Measurements from ENCODE around the gene FGGY. TPM values are rescaled to one million over a fixed set of nuclear protein-coding genes. Genes with fewer than 3 reads are reported as not detected.
"Not testable (repeated sequence)": the region's sequence is repeated elsewhere in the genome, so short reads cannot be mapped to it uniquely, and the experiment has no call there.

FGGY gene
- total RNA-seq, 1 experiment from 2014 or later = 9.7 TPM

DNA sequence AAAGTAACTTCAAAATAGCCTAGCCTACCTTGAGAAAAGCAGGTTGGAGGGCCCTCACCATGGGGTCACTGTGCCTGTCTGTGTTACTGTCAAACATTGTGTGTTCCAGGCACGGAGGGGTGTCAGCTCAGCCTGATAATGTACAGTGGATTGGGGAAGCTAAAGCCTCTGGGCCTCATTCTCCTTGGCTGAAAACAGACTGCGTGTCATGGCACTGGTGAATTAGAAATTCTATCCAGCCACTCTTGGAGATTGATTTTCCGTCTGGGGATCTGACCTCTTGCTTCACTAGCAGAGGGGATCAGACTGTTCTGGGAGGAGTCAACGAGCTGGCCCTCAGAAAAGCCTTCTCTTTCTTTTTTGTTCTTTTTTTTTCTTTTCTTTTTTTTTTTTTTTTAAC, 394.4 kb downstream of the FGGY start:
- DNase-seq (ENCODE audit: low read depth) = no peak

DNA sequence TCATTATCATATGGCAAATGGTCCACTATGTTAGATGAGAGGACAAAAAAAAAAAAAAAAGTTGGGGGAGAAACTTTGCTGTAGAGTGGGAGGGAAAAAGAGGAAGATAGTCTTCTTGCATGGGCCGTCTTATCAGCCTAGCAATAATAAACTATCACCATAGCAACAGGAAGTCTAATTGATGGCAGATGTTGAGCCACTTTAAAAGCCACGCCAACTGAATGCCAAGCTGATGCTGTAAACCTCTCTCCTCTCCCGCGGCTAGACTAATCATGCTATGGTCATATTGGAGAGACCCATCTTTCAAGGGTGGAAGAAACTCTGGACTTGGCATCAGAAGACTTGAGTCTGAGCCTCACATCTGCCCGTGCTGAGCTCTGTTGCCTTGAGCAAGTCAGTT, 395.7 kb downstream of the FGGY start:
- peak; percentile 6 for DNase-seq (ENCODE audit: low read depth)

DNA sequence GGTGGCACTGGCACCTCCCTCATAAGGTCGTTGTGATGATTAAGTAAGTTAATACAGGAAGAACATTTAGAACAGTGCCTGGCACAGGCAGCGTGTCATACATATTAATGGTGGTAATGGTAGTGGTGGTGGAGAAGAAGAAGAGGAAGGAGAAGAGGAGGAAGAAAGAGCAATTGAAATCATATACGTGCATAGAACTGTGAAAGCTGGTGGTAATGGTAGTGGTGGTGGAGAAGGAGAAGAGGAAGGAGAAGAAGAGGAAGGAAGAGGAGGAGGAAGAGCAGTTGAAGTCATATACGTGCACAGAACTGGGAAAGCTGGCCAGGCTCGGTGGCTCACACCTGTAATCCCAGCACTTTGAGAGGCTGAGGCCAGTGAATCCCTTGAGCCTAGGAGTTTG, 396.5 kb downstream of the FGGY start:
- no peak for DNase-seq (ENCODE audit: low read depth)

DNA sequence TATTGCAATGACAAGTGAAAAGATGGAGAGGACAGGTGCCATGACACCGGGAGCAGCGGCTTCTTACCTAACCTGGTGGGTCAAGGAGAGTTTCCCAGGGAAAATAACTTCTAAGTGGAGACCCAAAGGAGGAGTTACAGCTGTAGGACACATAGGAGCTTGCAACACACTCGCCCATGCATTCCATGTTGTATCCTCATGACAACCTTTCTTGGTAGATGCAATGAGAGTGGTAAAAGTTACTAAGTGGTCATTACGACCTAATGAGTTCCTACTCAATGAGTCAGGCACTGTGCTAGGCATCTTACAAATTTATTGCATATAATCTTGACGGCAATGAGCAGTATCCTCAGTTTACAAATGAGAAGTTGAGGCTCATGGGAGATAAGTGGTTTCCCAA, 398.4 kb downstream of the FGGY start:
- no peak for DNase-seq (ENCODE audit: low read depth)

DNA sequence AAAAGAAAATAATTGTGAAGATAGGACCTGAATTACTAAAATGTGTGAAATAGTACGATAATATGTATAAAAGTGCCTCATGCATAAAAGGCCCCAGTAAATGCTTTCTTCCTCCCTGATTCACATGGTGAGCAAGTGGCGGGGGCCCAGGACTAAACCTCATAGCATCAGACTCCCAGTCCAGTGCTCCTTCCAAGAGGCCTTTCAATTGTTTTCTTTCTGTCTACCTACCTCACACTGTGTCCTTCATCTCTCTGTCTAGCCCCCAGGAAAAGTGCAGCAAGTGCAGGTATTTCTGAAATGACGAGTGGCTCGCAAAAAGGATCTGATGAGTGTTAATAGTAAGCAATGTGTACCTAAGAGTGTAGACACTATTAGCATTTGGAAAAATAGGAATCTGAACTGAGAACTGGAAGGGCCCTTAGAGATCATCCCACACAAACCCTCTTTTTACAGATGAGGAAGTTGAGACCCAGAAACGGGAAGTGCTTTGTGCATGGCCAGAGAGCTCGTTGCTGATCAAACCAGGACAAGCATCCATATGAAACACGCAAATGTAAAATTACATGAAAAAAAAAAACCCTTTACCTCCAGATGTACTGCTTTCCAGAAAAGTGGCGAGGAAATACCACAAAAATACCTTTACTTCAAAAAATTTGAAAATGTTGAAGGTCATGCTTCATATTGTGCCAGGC, 399.7 kb downstream of the FGGY start:
- DNase-seq (ENCODE audit: low read depth) = no peak

DNA sequence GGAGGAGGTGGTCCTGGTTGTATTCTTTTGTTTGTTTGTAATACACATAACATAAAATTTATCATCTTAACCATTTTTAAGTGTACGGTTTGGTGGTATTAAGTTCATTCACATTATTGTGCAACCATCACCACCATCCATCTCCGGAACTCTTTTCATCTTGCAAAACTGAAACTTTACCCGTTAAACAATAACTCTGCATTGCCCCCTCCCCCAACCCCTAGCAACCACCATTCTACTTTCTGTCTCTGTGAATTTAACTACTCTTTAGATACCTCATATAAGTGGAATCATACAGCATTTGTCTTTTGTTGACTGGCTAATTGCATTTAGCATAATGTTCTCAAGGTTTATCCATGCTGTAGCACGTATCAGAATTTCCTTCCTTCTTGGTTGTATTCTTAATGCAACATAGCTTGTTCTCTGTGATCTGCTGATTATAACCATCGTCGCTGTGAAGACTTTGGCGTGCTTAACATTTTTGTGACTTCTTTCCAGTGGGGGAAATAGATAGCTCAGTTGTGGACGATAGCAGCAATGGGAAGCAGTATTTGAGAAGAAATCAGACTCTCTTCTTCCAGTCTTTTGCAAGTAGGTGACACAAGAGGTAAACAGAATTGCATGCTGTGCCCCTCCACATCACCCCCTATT, 400.4 kb downstream of the FGGY start:
- no peak for DNase-seq (ENCODE audit: low read depth)

DNA sequence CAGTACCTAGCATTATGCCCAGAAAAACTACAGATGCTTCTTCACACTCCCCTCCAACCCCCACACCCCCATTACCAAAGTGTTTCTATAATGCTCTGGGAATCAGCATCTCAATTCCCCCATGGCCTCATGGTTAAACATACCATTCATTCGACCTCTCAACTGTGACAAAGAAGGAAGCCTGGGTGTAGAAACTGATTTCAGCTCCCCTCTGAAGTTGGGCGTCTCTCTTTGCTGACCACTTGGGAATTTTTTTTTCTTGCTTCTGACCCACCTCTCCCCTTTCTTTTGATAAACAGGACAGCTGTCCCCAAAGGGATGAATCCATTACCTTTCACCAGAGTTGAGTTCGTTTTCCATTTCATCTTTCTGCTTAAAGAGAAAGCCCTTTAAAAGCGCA, 401.5 kb downstream of the FGGY start:
- DNase-seq (ENCODE audit: low read depth) = no peak

GRCh38 chr1:59699227-59699847, 402.4 kb downstream of the FGGY start:
- DNase-seq (ENCODE audit: low read depth) = peak; percentile 59

GRCh38 chr1:59701376-59701775, 404.5 kb downstream of the FGGY start:
- DNase-seq (ENCODE audit: low read depth) = no peak

- peak; percentile 26 for DNase-seq (ENCODE audit: low read depth)
Observed at GRCh38 chr1:59703226-59703917, 406.5 kb downstream of the FGGY start.

DNA sequence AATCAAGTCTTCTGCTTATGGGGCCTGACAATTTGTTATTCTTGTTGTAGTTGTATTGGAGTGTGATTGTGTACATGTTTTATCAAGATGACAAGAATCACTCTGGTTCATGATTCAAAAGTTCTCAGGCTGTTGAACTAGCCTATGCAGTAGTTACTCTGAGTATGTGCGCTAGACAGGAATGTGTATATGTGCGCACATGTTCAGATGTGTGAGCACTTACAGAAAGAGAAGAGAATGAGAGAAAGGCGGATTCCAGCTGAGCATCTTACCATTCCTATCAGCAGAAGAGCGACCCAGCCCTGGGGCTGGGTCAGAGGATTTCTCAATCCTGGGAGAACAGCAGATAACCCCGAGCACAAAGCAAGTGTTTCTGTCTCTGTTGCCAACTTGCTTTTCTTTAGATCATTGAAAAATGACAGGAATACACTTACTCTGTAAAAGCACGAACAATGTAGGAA, 407.1 kb downstream of the FGGY start:
- DNase-seq (ENCODE audit: low read depth) = no peak

DNA sequence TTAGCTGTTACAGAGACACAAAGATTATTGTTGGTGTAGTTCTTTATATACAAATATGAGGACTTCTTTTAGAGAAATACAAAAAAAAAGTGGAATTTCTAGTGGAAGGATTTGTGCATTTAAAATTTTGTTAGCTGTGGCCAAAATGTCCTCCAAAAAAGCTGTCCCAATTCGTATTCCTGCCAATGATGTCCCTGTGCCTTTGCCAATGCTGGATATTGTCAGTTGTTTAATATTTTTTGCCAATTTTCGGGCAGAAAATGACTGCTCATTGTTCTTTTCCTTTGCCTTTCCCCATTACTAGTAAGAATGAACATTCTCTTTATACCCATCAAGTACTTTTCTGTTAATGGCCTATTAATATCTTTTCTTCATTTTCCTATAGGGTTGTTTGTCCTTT, 407.8 kb downstream of the FGGY start:
- no peak for DNase-seq (ENCODE audit: low read depth)

GRCh38 chr1:59705466-59706302, 408.8 kb downstream of the FGGY start:
- no peak for DNase-seq (ENCODE audit: low read depth)

GRCh38 chr1:59706303-59706599, 409.4 kb downstream of the FGGY start:
- DNase-seq (ENCODE audit: low read depth) = no peak

- peak; percentile 88 for DNase-seq (ENCODE audit: low read depth)
Observed at GRCh38 chr1:59707178-59707791, 410.4 kb downstream of the FGGY start.

DNA sequence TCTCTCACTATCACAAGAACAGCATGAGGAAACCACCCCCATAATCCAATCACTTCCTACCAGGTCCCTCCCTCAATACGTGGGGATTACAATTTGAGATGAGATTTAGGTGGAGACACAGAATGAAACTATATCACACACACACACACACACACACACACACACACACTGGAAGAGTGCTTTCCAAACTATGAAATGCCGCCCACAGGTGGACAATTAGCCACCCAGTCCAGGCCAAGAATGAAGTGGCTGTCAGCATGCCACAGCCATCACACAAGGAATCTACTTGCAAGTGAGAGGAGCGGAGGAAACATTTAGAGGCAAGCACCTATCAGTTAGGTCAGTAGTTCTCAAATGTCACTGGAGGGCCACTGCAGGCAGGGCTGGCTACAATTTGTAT, 412.4 kb downstream of the FGGY start:
- DNase-seq (ENCODE audit: low read depth) = no peak

GRCh38 chr1:59710920-59711319, 414.0 kb downstream of the FGGY start:
- not testable (repeated sequence) for DNase-seq (ENCODE audit: low read depth)

- DNase-seq (ENCODE audit: low read depth) = no peak
Observed at GRCh38 chr1:59714219-59714618, 417.3 kb downstream of the FGGY start.

DNA sequence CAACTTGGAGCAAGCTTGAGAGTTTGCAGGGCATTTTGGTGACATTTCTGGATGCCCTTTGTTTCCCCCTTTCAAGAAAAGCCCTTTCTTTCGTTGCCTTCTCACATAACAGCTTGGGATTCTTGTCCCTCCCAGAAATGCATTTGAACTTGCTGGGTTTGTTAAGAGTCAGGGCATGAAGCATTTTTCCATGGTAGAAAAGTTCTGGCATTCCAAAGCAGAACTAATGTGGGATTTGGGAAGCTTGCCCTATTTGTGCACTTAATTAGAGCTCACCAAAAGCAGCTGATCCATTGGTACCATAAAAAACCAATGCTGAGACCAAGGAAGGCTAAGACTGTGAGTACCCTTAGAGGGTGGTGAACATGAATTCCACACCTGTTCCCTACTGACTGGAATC, 418.1 kb downstream of the FGGY start:
- no peak for DNase-seq (ENCODE audit: low read depth)

DNA sequence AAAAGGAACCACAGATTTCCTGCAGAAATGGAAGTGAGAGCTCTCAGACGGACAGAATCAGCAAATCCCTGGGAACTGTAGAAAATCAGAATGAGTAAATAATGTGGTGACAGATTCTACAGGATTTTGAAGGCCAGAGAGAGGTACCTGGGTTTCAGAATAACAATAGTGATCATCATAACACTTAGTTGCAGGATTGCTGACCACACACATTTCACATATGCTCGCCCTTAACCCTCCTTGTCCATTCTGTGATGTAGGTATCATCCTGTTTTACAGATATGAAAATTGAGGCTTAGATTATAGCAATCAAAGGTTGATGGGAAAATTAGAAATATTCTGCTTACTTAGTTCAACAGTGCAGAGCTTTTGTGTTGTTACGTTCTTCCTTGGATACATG, 419.9 kb downstream of the FGGY start:
- no peak for DNase-seq (ENCODE audit: low read depth)
